Measurements from ENCODE around the gene KRT40.

The KRT40 gene

DNA sequence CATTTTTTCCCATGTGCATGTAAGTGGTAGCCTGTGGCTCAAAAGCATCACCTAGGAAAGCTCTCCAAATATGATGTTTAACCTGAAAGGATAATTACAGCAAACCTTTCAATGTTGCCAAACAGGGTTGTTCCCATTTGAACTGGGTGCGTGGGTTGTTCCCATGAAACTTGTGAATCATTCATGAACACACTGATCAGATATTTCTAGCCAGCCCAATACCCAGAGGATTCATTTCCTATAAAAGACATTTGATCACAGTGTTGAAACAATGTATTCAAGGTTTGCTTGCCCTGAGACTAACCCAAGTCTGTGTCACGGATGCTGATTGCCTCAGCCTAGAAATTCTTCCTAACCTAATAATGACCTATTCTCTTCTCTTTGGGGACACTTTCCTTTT lies 30.2 kb downstream of the KRT40 start:
- Histone ChIP-seq H3K27ac (ENCODE audit: low read depth, low read length) (peak overlapping the region; percentile 91), H3K36me3 (ENCODE audit: insufficient read depth, low read length) (no peaks in the 10 kb centered on the region), H3K27me3 (ENCODE audit: insufficient read depth, low read length) (no peaks in the 10 kb centered on the region), H2AFZ (ENCODE audit: low read length, unreplicated experiment) (no peak overlapping the region), H3K4me3 (ENCODE audit: low read depth, low read length) (no peak overlapping the region), H3K79me2 (ENCODE audit: control insufficient read depth, insufficient read depth, low read length, unreplicated experiment) (no peaks in the 10 kb centered on the region), H3K4me1 (ENCODE audit: control insufficient read depth, insufficient read depth, low read length, unreplicated experiment) (peaks cover 57% of the 10 kb centered on the region)

GRCh38 chr17:40952661-40953060 lies 31.5 kb downstream of the KRT40 start:
- Histone ChIP-seq H3K36me3 (ENCODE audit: insufficient read depth, low read length) (no peaks in the 10 kb centered on the region), H3K27me3 (ENCODE audit: insufficient read depth, low read length) (no peaks in the 10 kb centered on the region), H3K4me1 (ENCODE audit: control insufficient read depth, insufficient read depth, low read length, unreplicated experiment) (peaks cover 50% of the 10 kb centered on the region), H3K27ac (ENCODE audit: low read depth, low read length) (peak overlapping the region; percentile 91), H3K4me3 (ENCODE audit: low read depth, low read length) (no peak overlapping the region), H2AFZ (ENCODE audit: low read length, unreplicated experiment) (no peak overlapping the region), H3K79me2 (ENCODE audit: control insufficient read depth, insufficient read depth, low read length, unreplicated experiment) (no peaks in the 10 kb centered on the region)

GRCh38 chr17:40952154-40952553 lies 32.0 kb downstream of the KRT40 start:
- H2AFZ ChIP-seq (ENCODE audit: low read length, unreplicated experiment) = no peak overlapping the region
- H3K27ac ChIP-seq (ENCODE audit: low read depth, low read length) = peak overlapping the region; percentile 91
- no peaks in the 10 kb centered on the region for H3K27me3 ChIP-seq (ENCODE audit: insufficient read depth, low read length)
- no peaks in the 10 kb centered on the region for H3K79me2 ChIP-seq (ENCODE audit: control insufficient read depth, insufficient read depth, low read length, unreplicated experiment)
- no peak overlapping the region for H3K4me3 ChIP-seq (ENCODE audit: low read depth, low read length)
- H3K36me3 ChIP-seq (ENCODE audit: insufficient read depth, low read length) = no peaks in the 10 kb centered on the region
- peaks cover 45% of the 10 kb centered on the region for H3K4me1 ChIP-seq (ENCODE audit: control insufficient read depth, insufficient read depth, low read length, unreplicated experiment)

DNA sequence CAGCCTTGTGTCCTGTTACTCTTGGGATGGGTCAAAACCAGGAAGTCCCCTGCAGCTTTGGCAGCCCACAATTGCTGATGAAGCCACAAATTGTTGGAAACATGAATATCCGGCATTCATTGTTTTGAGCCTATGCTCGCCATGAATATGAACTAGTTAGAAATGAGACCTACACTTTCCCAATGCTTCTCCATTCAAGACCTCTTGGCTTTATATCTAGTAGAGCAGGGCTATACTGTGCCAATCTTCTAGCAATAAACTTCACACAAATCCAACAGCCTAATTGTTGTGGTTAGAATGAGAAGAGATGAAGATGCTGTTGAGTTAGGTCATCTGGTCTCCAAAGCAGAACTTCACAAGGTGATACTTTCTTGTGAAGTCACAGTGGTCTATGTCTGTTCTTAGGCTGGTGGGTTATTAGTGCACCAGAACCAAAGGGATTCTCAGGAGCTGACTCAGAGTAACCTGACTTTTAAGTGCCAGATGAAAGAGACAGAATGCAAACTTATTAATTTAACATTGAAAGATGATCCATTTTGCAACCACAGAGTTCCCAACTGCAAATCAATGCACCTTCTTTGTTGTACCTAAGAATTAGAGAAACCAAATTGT lies 33.0 kb downstream of the KRT40 start:
- H3K36me3 ChIP-seq (ENCODE audit: insufficient read depth, low read length) = no peaks in the 10 kb centered on the region
- H2AFZ ChIP-seq (ENCODE audit: low read length, unreplicated experiment) = no peak overlapping the region
- no peak overlapping the region for H3K4me3 ChIP-seq (ENCODE audit: low read depth, low read length)
- H3K27ac ChIP-seq (ENCODE audit: low read depth, low read length) = no peak overlapping the region
- H3K79me2 ChIP-seq (ENCODE audit: control insufficient read depth, insufficient read depth, low read length, unreplicated experiment) = no peaks in the 10 kb centered on the region
- H3K27me3 ChIP-seq (ENCODE audit: insufficient read depth, low read length) = no peaks in the 10 kb centered on the region
- H3K4me1 ChIP-seq (ENCODE audit: control insufficient read depth, insufficient read depth, low read length, unreplicated experiment) = peaks cover 36% of the 10 kb centered on the region

GRCh38 chr17:40950176-40950575 lies 34.0 kb downstream of the KRT40 start:
- Histone ChIP-seq H3K27me3 (ENCODE audit: insufficient read depth, low read length) (no peaks in the 10 kb centered on the region), H3K79me2 (ENCODE audit: control insufficient read depth, insufficient read depth, low read length, unreplicated experiment) (no peaks in the 10 kb centered on the region), H3K4me3 (ENCODE audit: low read depth, low read length) (no peak overlapping the region), H3K27ac (ENCODE audit: low read depth, low read length) (no peak overlapping the region), H2AFZ (ENCODE audit: low read length, unreplicated experiment) (no peak overlapping the region), H3K4me1 (ENCODE audit: control insufficient read depth, insufficient read depth, low read length, unreplicated experiment) (peaks cover 30% of the 10 kb centered on the region), H3K36me3 (ENCODE audit: insufficient read depth, low read length) (no peaks in the 10 kb centered on the region)

DNA sequence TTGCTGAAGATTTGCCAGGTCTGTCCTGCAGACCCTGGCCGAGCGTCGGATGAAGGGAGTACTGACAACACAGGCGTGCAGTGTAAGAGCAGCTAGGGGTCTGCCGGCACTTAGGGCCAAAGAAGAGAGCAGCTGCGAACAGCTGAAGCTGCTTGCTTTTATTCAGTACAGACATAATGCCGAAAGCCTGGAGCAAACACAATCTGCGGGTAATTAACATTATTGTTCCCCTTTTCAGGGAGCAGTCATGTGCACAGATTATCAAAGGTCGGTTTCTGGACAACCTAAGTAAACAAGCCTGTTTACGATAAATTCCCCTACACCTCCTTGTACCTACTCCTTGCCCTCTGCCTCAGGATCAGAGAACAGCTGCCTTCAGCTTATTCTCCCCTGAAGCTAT lies 34.7 kb downstream of the KRT40 start:
- Histone ChIP-seq H3K27ac (ENCODE audit: low read depth, low read length) (no peak overlapping the region), H3K4me1 (ENCODE audit: control insufficient read depth, insufficient read depth, low read length, unreplicated experiment) (peaks cover 24% of the 10 kb centered on the region), H3K4me3 (ENCODE audit: low read depth, low read length) (no peak overlapping the region), H2AFZ (ENCODE audit: low read length, unreplicated experiment) (no peak overlapping the region), H3K36me3 (ENCODE audit: insufficient read depth, low read length) (no peaks in the 10 kb centered on the region), H3K27me3 (ENCODE audit: insufficient read depth, low read length) (no peaks in the 10 kb centered on the region), H3K79me2 (ENCODE audit: control insufficient read depth, insufficient read depth, low read length, unreplicated experiment) (no peaks in the 10 kb centered on the region)

- H3K27ac ChIP-seq (ENCODE audit: low read depth, low read length) = no peak overlapping the region
- H3K27me3 ChIP-seq (ENCODE audit: insufficient read depth, low read length) = no peaks in the 10 kb centered on the region
- peaks cover 10% of the 10 kb centered on the region for H3K4me1 ChIP-seq (ENCODE audit: control insufficient read depth, insufficient read depth, low read length, unreplicated experiment)
- H2AFZ ChIP-seq (ENCODE audit: low read length, unreplicated experiment) = no peak overlapping the region
- H3K4me3 ChIP-seq (ENCODE audit: low read depth, low read length) = no peak overlapping the region
- no peaks in the 10 kb centered on the region for H3K36me3 ChIP-seq (ENCODE audit: insufficient read depth, low read length)
- H3K79me2 ChIP-seq (ENCODE audit: control insufficient read depth, insufficient read depth, low read length, unreplicated experiment) = no peaks in the 10 kb centered on the region
Measured at GRCh38 chr17:40947929-40948328, 36.2 kb downstream of the KRT40 start.

- Histone ChIP-seq H3K27me3 (ENCODE audit: insufficient read depth, low read length) (no peaks in the 10 kb centered on the region), H3K4me3 (ENCODE audit: low read depth, low read length) (no peak overlapping the region), H2AFZ (ENCODE audit: low read length, unreplicated experiment) (no peak overlapping the region), H3K27ac (ENCODE audit: low read depth, low read length) (no peak overlapping the region), H3K79me2 (ENCODE audit: control insufficient read depth, insufficient read depth, low read length, unreplicated experiment) (no peaks in the 10 kb centered on the region), H3K36me3 (ENCODE audit: insufficient read depth, low read length) (no peaks in the 10 kb centered on the region), H3K4me1 (ENCODE audit: control insufficient read depth, insufficient read depth, low read length, unreplicated experiment) (no peaks in the 10 kb centered on the region)
Measured at GRCh38 chr17:40945414-40945813, 38.7 kb downstream of the KRT40 start.

- H3K4me3 ChIP-seq (ENCODE audit: low read depth, low read length) = no peak overlapping the region
- H3K79me2 ChIP-seq (ENCODE audit: control insufficient read depth, insufficient read depth, low read length, unreplicated experiment) = no peaks in the 10 kb centered on the region
- H3K27ac ChIP-seq (ENCODE audit: low read depth, low read length) = no peak overlapping the region
- H2AFZ ChIP-seq (ENCODE audit: low read length, unreplicated experiment) = no peak overlapping the region
- no peaks in the 10 kb centered on the region for H3K36me3 ChIP-seq (ENCODE audit: insufficient read depth, low read length)
- no peaks in the 10 kb centered on the region for H3K27me3 ChIP-seq (ENCODE audit: insufficient read depth, low read length)
- no peaks in the 10 kb centered on the region for H3K4me1 ChIP-seq (ENCODE audit: control insufficient read depth, insufficient read depth, low read length, unreplicated experiment)
Measured at GRCh38 chr17:40944531-40944930, 39.6 kb downstream of the KRT40 start.

- H3K4me1 ChIP-seq (ENCODE audit: control insufficient read depth, insufficient read depth, low read length, unreplicated experiment) = no peaks in the 10 kb centered on the region
- no peak overlapping the region for H3K27ac ChIP-seq (ENCODE audit: low read depth, low read length)
- H3K4me3 ChIP-seq (ENCODE audit: low read depth, low read length) = no peak overlapping the region
- H3K79me2 ChIP-seq (ENCODE audit: control insufficient read depth, insufficient read depth, low read length, unreplicated experiment) = no peaks in the 10 kb centered on the region
- H3K36me3 ChIP-seq (ENCODE audit: insufficient read depth, low read length) = no peaks in the 10 kb centered on the region
- H2AFZ ChIP-seq (ENCODE audit: low read length, unreplicated experiment) = no peak overlapping the region
- no peaks in the 10 kb centered on the region for H3K27me3 ChIP-seq (ENCODE audit: insufficient read depth, low read length)
Measured at GRCh38 chr17:40942553-40942952, 41.6 kb downstream of the KRT40 start.

GRCh38 chr17:40940266-40940665 lies 43.9 kb downstream of the KRT40 start:
- H2AFZ ChIP-seq (ENCODE audit: low read length, unreplicated experiment) = no peak overlapping the region
- H3K4me3 ChIP-seq (ENCODE audit: low read depth, low read length) = no peak overlapping the region
- H3K36me3 ChIP-seq (ENCODE audit: insufficient read depth, low read length) = no peaks in the 10 kb centered on the region
- no peaks in the 10 kb centered on the region for H3K4me1 ChIP-seq (ENCODE audit: control insufficient read depth, insufficient read depth, low read length, unreplicated experiment)
- no peak overlapping the region for H3K27ac ChIP-seq (ENCODE audit: low read depth, low read length)
- H3K79me2 ChIP-seq (ENCODE audit: control insufficient read depth, insufficient read depth, low read length, unreplicated experiment) = no peaks in the 10 kb centered on the region
- no peaks in the 10 kb centered on the region for H3K27me3 ChIP-seq (ENCODE audit: insufficient read depth, low read length)

Measured in ACC112 (cell line).